Fibroblast of lung (primary cell): ENCODE data around the gene GABBR2. TPM values are rescaled to one million over a fixed set of nuclear protein-coding genes. Genes with fewer than 3 reads are reported as not detected.

Source experiments
- DNase-seq, 2 donors: peaks; one replicate each; pipeline versions ENCODE4 v3.0.0 to v3.0.0-alpha.2; 2010; ENCODE audit warnings: low read depth in 2 of 2
- H2AFZ ChIP-seq: 2 replicates; pipeline ENCODE4 v1.5.1; 2012; ENCODE audit warnings: low read length, control low read depth, inconsistent platforms
- H3K27ac ChIP-seq: 2 replicates; pipeline ENCODE4 v1.5.1; 2011; ENCODE audit warnings: low read length, control low read depth; ENCODE audit not compliant: insufficient read depth
- H3K27me3 ChIP-seq: 2 replicates; pipeline ENCODE4 v1.5.1; 2011; ENCODE audit warnings: mild to moderate bottlenecking, low read length; ENCODE audit not compliant: control insufficient read depth, insufficient read depth
- H3K36me3 ChIP-seq: 2 replicates; pipeline ENCODE4 v1.5.1; 2011; ENCODE audit warnings: low read length; ENCODE audit not compliant: control insufficient read depth, insufficient read depth
- H3K4me1 ChIP-seq: 2 replicates; pipeline ENCODE4 v1.5.1; 2011; ENCODE audit warnings: low read length; ENCODE audit not compliant: control insufficient read depth, insufficient read depth; ENCODE audit errors: extremely low read depth
- H3K4me2 ChIP-seq: 2 replicates; pipeline ENCODE4 v1.5.1; 2011; ENCODE audit warnings: low read length, control low read depth; ENCODE audit not compliant: insufficient read depth; ENCODE audit errors: extremely low read depth
- H3K4me3 ChIP-seq, 4 experiments: fragments of 200-600 bp in 1 of 4; sonication (generic) in 1 of 4; replicated peaks in 1 of 4; 2 replicates each; pipeline ENCODE4 v1.5.1; 2011 to 2016; ENCODE audit warnings: low read length in 4 of 4, low read depth in 3 of 4, mild to moderate bottlenecking in 3 of 4, control low read depth in 2 of 4, inconsistent platforms in 1 of 4, mixed read lengths in 1 of 4; ENCODE audit not compliant: insufficient read depth in 1 of 4; ENCODE audit errors: control extremely low read depth in 1 of 4
- H3K79me2 ChIP-seq: 2 replicates; pipeline ENCODE4 v1.5.1; 2012; ENCODE audit warnings: mild to moderate bottlenecking, low read length, inconsistent platforms; ENCODE audit not compliant: control insufficient read depth, insufficient read depth
- H3K9ac ChIP-seq: 2 replicates; pipeline ENCODE4 v1.5.1; 2011; ENCODE audit warnings: mild to moderate bottlenecking, low read length, control low read depth; ENCODE audit not compliant: insufficient read depth
- H3K9me3 ChIP-seq: 2 replicates; pipeline ENCODE4 v1.5.1; 2012; ENCODE audit warnings: low read depth, low read length; ENCODE audit not compliant: control insufficient read depth, insufficient read depth
- H4K20me1 ChIP-seq: 2 replicates; pipeline ENCODE4 v1.5.1; 2011; ENCODE audit warnings: low read length; ENCODE audit not compliant: control insufficient read depth, insufficient read depth; ENCODE audit errors: extremely low read depth
- CTCF ChIP-seq, 2 donors: IDR thresholded peaks in 1 of 2; conservative IDR thresholded peaks in 1 of 2; 1 replicate in 1 of 2; 2 replicates in 1 of 2; pipeline ENCODE4 v1.5.1; 2011 to 2012; ENCODE audit warnings: low read length in 2 of 2, control low read depth in 1 of 2, inconsistent platforms in 1 of 2, low read depth in 1 of 2, mild to moderate bottlenecking in 1 of 2
- EZH2 ChIP-seq: IDR thresholded peaks from 2 replicates; pipeline ENCODE4 v1.5.1; 2012; ENCODE audit warnings: low read length, control low read depth, mild to moderate bottlenecking; ENCODE audit errors: missing control alignments
- polyA plus RNA-seq, 2 donors: library from polyadenylated mRNA; depleted of rRNA in 1 of 2; stranded (reverse) in 1 of 2; unstranded in 1 of 2; fragments of >200 nt; gene quantifications; 2 replicates each; pipeline ENCODE4 v1.2.1, GENCODE V29; 2011 to 2012; ENCODE audit warnings: missing spikeins in 1 of 2
- total RNA-seq: library from RNA; depleted of rRNA; stranded (reverse); fragments of >200 nt; gene quantifications from 2 replicates; pipeline ENCODE4 v1.2.1, GENCODE V29; 2014

Gene GABBR2
- total and polyA plus RNA-seq, 2 donors (not counting 1 experiment from before 2014, with no cell fraction given), result 0.32 to 0.33 TPM

DNA sequence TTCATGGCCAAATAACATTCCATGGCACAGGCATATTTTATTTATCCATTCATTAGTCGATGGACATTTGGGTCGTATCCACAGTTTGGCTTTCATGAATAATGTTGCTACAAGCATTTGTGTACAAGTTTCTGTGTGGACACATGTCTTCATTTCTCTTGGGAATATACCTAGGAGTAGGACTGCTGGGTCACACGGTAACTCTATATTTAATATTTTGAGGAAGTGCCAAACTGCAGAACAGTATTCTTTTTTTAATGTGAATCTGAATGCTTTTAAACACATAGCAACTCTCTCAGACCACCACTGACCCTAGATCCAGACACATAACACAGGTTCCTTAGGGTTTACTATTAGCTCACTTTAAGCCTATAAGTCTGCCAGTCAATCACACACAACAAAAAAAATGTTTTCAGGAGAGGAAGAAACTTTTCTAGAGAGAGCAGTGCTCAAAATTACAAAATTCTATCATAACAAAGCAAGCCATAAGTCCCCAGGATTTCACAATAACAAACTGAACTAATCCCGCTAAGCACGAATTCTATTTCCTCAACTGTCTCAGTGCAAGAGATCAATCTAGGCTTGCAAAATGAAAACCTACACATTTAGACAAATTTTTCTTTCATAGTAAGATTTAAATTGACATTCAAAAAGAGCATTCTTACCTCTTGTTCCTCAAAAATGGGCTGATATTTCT is 41.8 kb upstream of the GABBR2 start:
- H3K79me2 ChIP-seq, result no peaks in the 10 kb centered on the region
- H3K4me3 ChIP-seq, result no peak overlapping the region
- no peak overlapping the region for H3K27ac ChIP-seq
- H4K20me1 ChIP-seq, result no peaks in the 10 kb centered on the region
- no peaks in the 10 kb centered on the region for H3K4me1 ChIP-seq
- H3K4me2 ChIP-seq, result no peak overlapping the region
- no peak for TF ChIP-seq EZH2
- no peak for TF ChIP-seq CTCF (conservative IDR thresholded peaks at IDR 0.05 in 1 of 2, IDR thresholded peaks at IDR 0.05 in 1 of 2; ENCODE audit: low read depth in 1 of 2, low read length in 2 of 2)
- no peak overlapping the region for H3K9ac ChIP-seq
- no peak for DNase-seq
- no peaks in the 10 kb centered on the region for H3K27me3 ChIP-seq
- no peak overlapping the region for H2AFZ ChIP-seq
- H3K36me3 ChIP-seq, result no peaks in the 10 kb centered on the region
- no peaks in the 10 kb centered on the region for H3K9me3 ChIP-seq

DNA sequence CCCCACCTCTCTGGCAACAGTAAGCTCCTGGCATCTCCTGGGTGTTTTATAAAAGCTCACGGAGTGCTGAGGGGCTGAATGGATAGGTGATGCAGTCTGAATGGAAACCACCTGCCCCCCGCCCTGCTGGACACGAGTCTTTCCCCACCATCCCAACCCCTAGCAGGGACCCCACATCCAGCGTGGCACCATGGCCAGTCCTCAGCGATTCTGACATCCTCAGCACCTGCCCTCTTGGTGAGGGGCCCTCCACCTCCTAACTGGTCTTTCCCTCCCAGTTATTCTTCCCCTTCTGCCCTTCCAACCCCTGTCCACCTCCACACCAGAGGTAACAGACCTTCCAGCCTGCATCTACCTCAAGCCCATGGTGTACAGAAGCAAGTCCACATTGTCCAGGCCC is 38.7 kb upstream of the GABBR2 start:
- Histone ChIP-seq H3K4me2 (no peak overlapping the region), H3K27ac (no peak overlapping the region), H3K9me3 (no peaks in the 10 kb centered on the region), H3K4me3 (no peak overlapping the region), H3K36me3 (no peaks in the 10 kb centered on the region), H2AFZ (no peak overlapping the region), H4K20me1 (no peaks in the 10 kb centered on the region), H3K4me1 (no peaks in the 10 kb centered on the region), H3K27me3 (no peaks in the 10 kb centered on the region), H3K79me2 (no peaks in the 10 kb centered on the region), H3K9ac (no peak overlapping the region)
- no peak for TF ChIP-seq EZH2
- TF ChIP-seq CTCF (conservative IDR thresholded peaks at IDR 0.05 in 1 of 2, IDR thresholded peaks at IDR 0.05 in 1 of 2; ENCODE audit: low read depth in 1 of 2, low read length in 2 of 2), result no peak
- no peak for DNase-seq

DNA sequence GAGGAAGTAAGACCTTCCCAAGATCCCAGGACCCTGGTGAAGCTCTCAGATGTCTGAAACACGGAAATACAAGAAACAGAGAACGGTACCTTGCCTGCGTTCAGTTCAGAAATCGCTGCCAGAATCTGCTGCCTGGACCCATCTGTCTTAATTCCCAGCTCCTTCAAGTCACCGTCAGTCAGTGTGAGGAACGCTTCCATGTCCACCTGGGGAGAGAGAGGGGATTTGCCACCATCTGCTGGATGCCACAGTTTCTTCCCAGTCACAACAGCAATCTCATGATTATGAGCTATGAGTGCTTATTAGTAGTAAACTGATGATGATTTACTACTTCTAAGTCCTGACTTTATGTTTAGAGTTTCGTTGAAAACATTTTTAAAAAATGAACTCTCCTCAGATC is 36.7 kb upstream of the GABBR2 start:
- DNase-seq, result no peak
- no peak overlapping the region for H3K27ac ChIP-seq
- no peaks in the 10 kb centered on the region for H3K9me3 ChIP-seq
- H3K27me3 ChIP-seq, result no peaks in the 10 kb centered on the region
- H3K4me3 ChIP-seq, result no peak overlapping the region
- H2AFZ ChIP-seq, result no peak overlapping the region
- H4K20me1 ChIP-seq, result no peaks in the 10 kb centered on the region
- H3K9ac ChIP-seq, result no peak overlapping the region
- H3K36me3 ChIP-seq, result no peaks in the 10 kb centered on the region
- no peak for TF ChIP-seq CTCF (conservative IDR thresholded peaks at IDR 0.05 in 1 of 2, IDR thresholded peaks at IDR 0.05 in 1 of 2; ENCODE audit: low read depth in 1 of 2, low read length in 2 of 2)
- no peak for TF ChIP-seq EZH2
- no peak overlapping the region for H3K4me2 ChIP-seq
- H3K79me2 ChIP-seq, result no peaks in the 10 kb centered on the region
- peaks cover 2% of the 10 kb centered on the region for H3K4me1 ChIP-seq
